ENCODE results near the gene PHLDB1. TPM values are rescaled to one million over a fixed set of nuclear protein-coding genes. Genes with fewer than 3 reads are reported as not detected.

The PHLDB1 gene
- total RNA-seq, 1 donor, result 4.0 TPM

GRCh38 chr11:118636569-118637290 is 29.3 kb downstream of the PHLDB1 start:
- DNase-seq (ENCODE audit: low read depth in 2 of 3, low spot score in 2 of 3), result no peak

DNA sequence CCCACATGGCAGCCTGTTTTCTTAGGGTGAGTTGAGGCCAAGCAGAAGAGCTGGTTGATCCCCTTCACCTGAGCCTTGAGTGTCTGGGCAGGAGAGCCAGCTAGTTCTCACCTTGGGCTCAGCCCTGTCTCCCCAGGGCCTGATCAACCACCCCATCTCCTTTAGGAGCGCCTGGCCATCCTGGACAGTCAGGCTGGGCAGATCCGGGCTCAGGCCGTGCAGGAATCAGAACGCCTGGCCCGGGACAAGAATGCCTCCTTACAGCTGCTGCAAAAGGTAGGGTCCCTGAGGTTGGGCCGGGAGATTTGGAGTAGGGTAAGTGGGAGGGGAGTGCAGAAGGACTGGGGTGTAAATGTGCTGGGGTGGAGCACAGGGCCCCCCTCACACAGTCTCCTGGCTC is 31.3 kb downstream of the PHLDB1 start:
- DNase-seq (ENCODE audit: low read depth in 2 of 3, low spot score in 2 of 3), result no peak

DNA sequence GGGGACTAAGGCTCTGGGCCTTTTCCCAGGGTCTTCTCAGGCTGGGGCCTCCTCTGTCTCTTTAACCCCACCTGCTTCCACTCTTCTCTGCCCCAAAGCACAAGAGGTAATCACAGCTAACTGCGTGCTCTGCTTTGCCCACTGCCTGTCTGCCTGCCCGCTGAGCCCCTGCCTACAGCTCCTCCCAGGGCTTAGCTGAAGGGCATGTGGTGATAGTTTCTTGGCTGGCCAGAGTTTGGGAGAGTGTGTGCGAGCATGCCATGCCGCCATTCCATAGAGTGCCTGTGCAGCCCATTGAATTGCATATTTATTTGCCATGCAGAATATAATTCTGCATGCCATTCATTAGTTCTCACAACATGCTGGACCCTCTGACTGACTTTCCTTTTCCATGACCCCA is 32.5 kb downstream of the PHLDB1 start:
- DNase-seq (ENCODE audit: low read depth in 2 of 3, low spot score in 2 of 3), result no peak

GRCh38 chr11:118640332-118641154 is 33.1 kb downstream of the PHLDB1 start:
- peak in 1 of 3 donors; percentile 25 for DNase-seq (ENCODE audit: low read depth in 2 of 3, low spot score in 2 of 3)

DNA sequence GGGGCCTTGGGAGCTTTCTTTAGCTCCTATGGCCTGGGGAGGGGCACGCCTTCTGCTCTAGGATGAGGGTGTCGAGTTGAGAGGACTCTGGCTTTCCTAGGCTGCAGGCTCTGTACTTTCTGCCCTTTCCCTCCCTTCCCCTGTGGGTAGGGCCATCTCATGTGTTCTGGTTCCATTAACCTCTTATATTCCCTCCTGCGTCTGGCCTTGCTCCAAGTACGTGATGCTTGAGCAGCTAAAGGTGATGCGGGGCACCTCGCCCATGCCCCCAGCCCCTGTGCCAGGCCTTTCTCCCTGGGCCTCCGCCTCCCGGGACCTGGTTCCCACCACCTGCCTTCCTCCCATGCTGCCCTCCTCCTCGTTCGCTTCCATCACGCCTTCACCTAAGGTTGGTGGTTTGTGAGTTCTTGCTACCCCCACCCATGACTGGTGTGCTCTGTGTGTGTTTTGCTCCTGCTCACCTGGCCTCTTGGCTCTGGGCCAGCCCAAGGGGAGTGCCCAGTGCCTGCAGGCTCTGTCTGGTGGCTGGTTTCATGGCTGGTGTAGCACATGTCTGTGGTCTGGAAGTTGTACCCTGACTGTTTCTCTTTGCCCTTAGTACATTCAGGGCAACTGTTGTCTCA is 34.1 kb downstream of the PHLDB1 start:
- no peak for DNase-seq (ENCODE audit: low read depth in 2 of 3, low spot score in 2 of 3)

GRCh38 chr11:118643142-118643994 is 36.0 kb downstream of the PHLDB1 start:
- no peak for DNase-seq (ENCODE audit: low read depth in 2 of 3, low spot score in 2 of 3)

DNA sequence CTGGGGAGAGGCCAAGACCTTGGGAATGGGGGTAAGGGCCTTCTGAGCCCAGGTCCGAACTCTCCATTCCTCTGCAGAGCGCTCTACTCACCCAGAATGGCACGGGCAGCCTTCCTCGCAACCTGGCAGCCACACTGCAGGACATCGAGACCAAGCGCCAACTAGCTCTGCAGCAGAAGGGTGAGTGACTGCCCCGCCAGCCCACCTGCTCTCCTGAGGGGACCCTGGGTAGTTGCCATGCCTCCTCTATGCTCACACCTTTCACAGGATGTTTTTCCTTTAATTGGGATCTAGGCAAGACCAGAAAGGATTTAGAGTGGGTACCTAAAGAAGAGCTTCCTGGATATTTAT is 36.6 kb downstream of the PHLDB1 start:
- DNase-seq (ENCODE audit: low read depth in 2 of 3, low spot score in 2 of 3), result no peak

- DNase-seq (ENCODE audit: low read depth in 2 of 3, low spot score in 2 of 3), result no peak
Observed at GRCh38 chr11:118644496-118644895, 37.1 kb downstream of the PHLDB1 start.

GRCh38 chr11:118645066-118645715 is 37.8 kb downstream of the PHLDB1 start:
- DNase-seq (ENCODE audit: low read depth in 2 of 3, low spot score in 2 of 3), result no peak

GRCh38 chr11:118646393-118646792 is 39.0 kb downstream of the PHLDB1 start:
- DNase-seq (ENCODE audit: low read depth in 2 of 3, low spot score in 2 of 3), result no peak

GRCh38 chr11:118648291-118648690 is 40.9 kb downstream of the PHLDB1 start:
- no peak for DNase-seq (ENCODE audit: low read depth in 2 of 3, low spot score in 2 of 3)

GRCh38 chr11:118649941-118650340 is 42.5 kb downstream of the PHLDB1 start:
- no peak for DNase-seq (ENCODE audit: low read depth in 2 of 3, low spot score in 2 of 3)

DNA sequence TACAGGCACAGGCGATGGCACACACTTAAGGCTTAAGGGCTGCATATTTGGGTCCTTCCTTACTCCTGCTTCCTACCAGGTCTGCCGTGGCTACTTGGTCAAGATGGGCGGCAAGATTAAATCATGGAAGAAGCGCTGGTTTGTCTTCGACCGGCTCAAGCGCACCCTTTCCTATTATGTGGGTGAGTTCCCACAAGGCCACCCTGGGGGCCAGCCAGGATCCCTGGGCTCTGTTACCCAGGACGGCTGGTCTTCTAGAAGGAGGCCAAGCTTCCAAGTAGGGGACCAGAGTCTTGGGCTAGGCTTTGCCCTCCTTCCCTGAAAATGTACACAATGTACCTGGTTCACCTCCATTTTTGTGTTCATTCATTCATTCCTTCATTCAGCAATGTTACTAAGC is 43.0 kb downstream of the PHLDB1 start:
- DNase-seq (ENCODE audit: low read depth in 2 of 3, low spot score in 2 of 3), result no peak

DNA sequence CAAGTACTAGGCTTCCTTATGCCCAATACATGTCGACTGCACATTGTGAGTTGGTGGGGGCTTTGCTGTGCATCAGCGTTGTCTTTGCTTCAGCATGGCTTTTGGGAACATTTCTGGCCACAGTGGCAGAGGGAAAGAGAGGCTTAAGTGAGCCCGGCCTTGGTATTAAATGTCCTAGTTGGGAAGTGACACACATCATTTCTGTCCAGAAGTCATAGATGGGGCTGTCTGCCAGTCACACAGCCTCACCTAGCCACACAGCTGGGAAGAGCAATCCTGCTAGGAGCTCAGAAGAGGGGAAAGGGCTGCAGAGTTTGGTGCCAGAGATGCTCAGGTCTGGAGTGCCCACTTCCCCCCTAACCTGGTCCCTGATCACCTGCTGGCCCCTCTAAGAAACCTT is 44.4 kb downstream of the PHLDB1 start:
- no peak for DNase-seq (ENCODE audit: low read depth in 2 of 3, low spot score in 2 of 3)

DNA sequence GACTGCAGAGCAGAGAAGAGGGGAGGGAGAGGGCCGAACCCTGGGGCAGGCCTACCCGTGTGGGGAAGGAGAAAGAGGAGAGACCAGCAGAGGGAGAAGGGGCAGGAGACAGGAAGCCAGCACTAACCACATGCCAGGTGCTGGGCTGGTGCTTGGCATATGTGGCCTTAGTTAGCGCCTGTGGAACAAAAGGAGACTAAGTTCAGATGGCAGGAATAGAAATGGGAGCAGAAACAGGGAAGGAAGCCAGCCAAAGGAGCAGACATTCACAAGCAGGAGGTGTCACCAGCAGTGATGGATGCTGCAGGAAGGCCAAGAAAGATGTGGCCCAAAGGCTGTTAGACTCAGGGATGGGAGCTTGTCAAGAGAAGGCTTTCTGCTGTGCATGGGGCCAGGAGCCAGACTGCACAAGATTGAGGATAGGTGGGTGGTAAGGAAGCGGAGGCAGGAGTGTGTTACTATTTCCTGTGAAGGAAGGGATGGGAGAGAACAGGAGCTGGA is 45.3 kb downstream of the PHLDB1 start:
- peak in 2 of 3 donors; percentile 52 to 76 for DNase-seq (ENCODE audit: low read depth in 2 of 3, low spot score in 2 of 3)

- DNase-seq (ENCODE audit: low read depth in 2 of 3, low spot score in 2 of 3), result no peak
Observed at GRCh38 chr11:118653684-118654390, 46.4 kb downstream of the PHLDB1 start.

DNA sequence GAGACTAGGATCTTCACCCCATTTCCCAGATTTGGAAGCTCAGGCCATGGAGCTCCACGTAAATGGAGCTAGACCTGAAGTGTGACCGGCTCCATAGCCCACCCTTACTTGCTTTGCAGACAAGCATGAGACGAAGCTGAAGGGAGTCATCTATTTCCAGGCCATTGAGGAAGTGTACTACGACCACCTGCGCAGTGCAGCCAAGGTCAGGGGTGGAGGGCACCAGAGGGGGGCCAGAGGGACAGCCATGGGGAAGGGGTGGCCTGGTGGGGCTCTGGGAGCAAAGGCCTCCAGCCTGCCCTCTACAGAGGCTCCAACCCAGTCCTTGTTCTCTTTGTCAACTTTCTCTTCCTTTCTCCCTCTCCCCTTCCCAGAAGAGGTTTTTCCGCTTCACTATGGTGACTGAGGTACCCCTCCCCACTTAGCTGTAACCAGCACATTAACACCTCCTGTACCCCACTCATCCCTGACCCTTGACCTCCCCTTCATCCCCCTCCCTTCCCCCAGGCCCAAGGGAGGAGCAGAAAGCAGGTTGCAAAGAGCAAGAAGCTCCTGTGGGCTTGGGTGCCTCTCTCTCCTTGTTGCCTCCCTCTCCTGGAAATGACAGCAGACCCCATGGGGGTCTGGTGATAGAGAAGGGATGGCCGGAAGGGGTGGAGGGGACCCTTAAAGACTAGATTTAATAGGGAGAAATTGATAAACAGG is 48.2 kb downstream of the PHLDB1 start:
- no peak for DNase-seq (ENCODE audit: low read depth in 2 of 3, low spot score in 2 of 3)

- no peak for DNase-seq (ENCODE audit: low read depth in 2 of 3, low spot score in 2 of 3)
Observed at GRCh38 chr11:118656563-118657165, 49.2 kb downstream of the PHLDB1 start.
